C4-2B (cell line): ENCODE results near the gene RFX2.

Source experiments
- CTCF ChIP-seq: fragments of 450-650 bp; conservative IDR thresholded peaks from 2 replicates; pipeline ENCODE4 v1.5.1; 2017; ENCODE audit warnings: mild to moderate bottlenecking
- ZFX ChIP-seq: fragments of 450-650 bp; IDR thresholded peaks from 2 replicates; pipeline ENCODE4 v1.6.1; 2017

GRCh38 chr19:5955636-5955935, 154.7 kb downstream of the RFX2 start:
- no peak for TF ChIP-seq CTCF
- no peak for TF ChIP-seq ZFX
